Activated naive CD4-positive, alpha-beta T cell (primary cell): ENCODE results near the gene KIF22.
"Not testable (repeated sequence)": the region's sequence is repeated elsewhere in the genome, so short reads cannot be mapped to it uniquely, and the experiment has no call there.

Experiments used
- DNase-seq, 4 experiments: peaks; one replicate each; lab custom pipeline; 2025; lab: John Stamatoyannopoulos, UW

Gene KIF22

DNA sequence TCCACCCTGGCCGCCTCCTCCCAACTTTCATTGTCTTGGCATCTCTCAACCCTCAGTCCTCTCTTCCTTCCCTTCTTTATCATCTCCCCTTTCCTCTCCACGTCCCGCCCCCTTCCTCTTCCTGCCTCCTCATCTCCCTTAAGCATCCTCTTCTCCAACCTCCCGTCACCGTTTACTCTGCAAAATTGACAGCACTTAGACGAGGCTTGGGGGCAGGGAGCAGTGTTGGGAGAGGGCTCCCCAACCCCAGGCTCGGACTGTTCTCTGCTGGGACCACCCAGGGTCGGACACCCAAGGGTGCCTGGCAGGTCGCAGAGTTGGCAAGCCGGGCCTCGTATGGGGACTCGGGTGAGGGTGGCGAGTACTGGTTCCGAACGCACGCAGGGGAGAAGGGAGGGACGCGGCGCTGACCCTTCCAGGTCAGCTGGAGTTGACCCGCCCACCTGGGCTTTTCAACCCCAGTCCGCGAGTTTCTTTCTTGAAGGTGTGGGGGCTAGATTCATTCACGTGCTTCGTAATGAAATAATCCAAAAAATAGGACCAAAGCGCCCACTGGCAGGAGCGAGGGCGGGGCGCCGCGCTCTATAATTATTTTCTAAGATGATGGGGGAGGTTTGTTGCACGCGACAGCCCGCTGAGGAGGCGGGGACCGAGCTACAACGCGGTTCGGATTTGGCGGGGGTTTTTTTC is 24.6 kb downstream of the KIF22 start:
- DNase-seq, result peak in 3 of 4 experiments; percentile 35 to 55 (median 44)

GRCh38 chr16:29815793-29816693 is 25.5 kb downstream of the KIF22 start, which contains the start of gene PAGR1:
TSS of gene PAGR1 (plus strand) at chr16:29816152. CDS start at chr16:29816526, 374 bp downstream.
- DNase-seq, result peak; percentile 90 to 96 (median 94)

DNA sequence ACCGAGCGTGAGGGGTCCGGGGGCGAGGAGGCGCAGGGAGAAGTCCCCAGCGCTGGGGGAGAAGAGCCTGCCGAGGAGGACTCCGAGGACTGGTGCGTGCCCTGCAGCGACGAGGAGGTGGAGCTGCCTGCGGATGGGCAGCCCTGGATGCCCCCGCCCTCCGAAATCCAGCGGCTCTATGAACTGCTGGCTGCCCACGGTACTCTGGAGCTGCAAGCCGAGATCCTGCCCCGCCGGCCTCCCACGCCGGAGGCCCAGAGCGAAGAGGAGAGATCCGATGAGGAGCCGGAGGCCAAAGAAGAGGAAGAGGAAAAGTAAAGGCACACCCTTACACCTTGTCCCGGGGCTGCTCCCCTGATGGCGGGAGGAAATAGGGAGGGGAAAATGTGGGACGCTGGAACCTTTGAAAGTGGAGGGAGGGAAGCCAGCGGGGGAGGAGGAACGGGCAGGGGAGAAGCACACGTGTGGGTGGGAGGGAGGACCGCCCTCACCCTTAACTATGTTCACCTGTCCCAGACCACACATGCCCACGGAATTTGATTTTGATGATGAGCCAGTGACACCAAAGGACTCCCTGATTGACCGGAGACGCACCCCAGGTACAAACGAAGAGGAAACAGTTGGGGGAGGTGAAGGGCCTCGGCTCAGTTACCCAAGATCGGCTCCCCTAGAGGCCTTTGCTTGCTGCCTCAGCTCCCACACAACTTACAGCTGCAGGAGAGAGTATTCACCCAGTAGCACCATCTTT is 26.3 kb downstream of the KIF22 start:
- DNase-seq, result peak in 1 of 4 experiments; percentile 41

GRCh38 chr16:29818082-29818481 is 27.5 kb downstream of the KIF22 start:
- DNase-seq, result no peak

GRCh38 chr16:29819506-29819905 is 29.0 kb downstream of the KIF22 start:
- no peak for DNase-seq

DNA sequence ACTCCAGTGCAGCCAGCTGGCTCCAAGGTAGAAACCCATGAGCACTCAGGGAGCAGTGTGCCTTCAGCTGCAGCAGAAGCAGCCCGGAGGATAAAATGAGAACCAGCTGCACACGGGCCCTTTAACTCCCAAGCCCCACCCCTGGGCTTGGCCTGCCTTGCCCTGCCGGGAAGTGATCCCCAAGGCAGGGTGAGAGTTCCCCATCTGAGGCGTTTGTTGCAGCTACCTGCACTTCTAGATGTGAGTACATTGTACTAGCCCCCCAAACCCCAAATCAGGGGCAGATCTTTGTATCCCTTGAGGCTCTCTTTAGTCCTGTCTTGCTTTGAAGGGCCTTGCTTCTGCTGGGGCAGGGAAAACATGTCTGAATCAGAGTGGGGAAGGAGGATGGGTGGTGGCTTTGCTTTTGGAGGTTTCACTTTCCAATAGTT is 29.7 kb downstream of the KIF22 start, which contains the start of gene MVP:
Gene MVP (plus strand): TSS at position 192 of the 431 bp plus-strand sequence. CDS start 10,088 bp downstream, outside the sequence.
- DNase-seq, result peak in 2 of 4 experiments; percentile 25 to 33

- DNase-seq, result peak in 2 of 4 experiments; percentile 10 to 13
These were observed 30.4 kb downstream of the KIF22 start for GRCh38 chr16:29820730-29821642.

DNA sequence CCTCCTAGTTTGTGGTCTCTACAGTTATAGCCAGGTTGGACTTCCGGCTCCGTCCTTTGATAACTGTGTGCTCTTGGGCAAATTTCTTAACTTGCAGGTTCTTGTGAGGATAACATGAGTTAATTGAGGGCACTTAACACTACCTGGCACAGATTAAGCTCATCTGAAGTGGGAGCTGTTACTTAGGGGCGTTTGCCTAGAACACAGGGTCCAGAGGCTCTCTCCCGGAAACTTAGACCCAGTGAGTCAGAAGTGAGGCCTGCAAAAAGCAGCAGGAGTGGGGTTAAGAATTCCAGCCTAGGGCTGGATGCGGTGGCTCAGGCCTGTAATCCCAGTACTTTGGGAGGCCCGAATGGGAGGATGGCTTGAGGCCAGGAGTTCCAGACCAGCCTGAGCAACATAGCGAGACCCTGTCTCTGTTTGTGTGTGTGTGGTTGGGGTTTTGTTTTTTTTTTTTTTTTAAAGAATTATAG is 31.1 kb downstream of the KIF22 start:
- DNase-seq, result no peak

DNA sequence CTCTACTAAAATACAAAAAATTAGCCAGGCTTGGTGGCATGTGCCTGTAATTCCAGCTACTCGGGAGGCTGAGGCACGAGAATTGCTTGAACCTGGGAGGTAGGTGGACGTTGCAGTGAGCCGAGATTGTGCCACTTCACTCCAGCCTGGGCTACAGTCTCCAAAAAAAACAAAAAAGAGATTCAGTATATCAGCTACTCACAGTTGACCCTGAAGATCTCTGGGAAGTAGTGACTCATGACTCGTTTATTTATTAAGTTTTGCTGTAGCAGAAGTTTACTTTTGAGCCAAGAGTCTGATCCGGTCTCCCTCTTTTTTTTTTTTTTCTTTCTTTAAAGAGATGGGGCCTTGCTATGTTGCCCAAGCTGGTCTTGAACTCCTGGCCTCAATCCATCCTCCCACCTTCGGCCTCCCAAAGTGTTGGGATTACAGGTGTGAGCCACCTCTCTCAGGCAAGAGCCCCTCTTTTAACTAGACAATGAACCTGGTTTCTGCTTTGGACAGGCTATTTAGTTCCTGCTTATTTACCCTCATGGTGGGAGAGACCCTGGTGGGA is 34.1 kb downstream of the KIF22 start:
- no peak for DNase-seq

- DNase-seq, result no peak
These were observed 34.8 kb downstream of the KIF22 start for GRCh38 chr16:29825145-29826044.

GRCh38 chr16:29826342-29826695 is 35.8 kb downstream of the KIF22 start:
- DNase-seq, result no peak

DNA sequence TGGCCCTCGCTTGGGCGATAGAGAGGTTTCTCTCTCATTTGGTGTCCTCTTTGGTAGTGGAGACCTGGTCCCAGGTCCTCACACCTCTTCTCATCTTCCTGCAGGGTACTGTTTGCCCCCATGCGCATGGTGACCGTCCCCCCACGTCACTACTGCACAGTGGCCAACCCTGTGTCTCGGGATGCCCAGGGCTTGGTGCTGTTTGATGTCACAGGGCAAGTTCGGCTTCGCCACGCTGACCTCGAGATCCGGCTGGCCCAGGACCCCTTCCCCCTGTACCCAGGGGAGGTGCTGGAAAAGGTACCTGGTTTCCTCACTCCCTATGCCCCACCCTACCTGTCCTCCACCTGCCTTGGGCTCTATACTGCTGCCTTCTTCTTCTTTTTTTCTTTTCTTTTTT is 40.2 kb downstream of the KIF22 start:
- no peak for DNase-seq

DNA sequence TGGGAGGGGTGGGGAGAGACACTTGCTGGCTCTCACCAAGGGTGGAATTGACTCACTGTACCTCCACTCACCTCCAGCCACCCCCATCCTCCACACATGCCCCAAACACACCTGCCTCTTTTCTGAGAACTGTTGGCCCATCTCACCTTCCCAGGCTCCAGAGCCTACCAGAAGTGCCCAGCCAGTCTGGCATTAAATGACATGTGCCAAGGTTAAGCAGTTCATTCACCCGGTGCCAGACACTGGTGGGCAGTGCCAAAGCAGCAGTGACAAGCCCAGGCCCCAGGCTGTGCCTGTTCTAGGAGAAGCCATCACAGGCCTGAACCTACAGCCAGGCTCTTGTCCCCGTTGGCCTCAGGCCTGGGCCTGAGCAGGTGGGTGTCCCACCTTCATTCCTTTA is 40.9 kb downstream of the KIF22 start:
- DNase-seq, result no peak

DNA sequence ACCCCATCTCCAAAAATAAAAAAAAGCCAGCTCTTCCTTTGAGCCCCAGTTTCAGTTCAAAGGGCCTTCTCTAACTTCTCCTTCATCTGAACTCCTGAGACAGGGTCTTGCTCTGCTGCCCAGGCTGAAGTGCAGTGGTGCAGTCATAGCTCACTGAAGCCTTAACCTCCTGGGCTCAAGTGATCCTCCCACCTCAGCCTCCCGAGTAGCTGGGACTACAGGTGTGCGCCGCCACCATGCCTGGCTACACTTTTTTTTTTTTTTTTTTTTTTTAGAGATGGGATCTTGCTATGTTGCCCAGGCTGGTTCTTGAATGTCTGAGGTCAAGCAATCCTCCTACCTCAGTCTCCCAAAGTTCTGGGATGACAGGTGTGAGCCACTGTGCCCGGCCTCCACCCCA is 42.7 kb downstream of the KIF22 start:
- DNase-seq, result not testable (repeated sequence)

DNA sequence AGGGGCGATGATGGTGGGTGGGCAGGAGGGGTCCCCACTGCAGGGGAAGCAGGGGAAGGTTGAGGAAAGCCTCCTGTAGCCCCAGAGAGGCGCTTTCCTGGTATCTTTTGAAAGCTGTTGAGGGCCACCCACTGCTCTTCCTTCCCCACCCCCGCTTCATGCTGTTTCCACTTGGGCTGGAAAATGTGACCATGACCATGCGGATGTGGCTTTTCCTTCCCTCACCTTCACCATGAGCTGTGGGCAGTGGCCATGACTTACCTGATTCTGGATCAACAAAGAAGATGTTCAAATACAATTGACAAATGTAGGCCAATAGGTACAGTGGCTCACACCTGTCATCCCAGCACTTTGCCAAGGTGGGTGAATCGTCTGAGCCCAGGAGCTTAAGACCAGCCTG is 43.5 kb downstream of the KIF22 start:
- no peak for DNase-seq

GRCh38 chr16:29835926-29836325 is 45.4 kb downstream of the KIF22 start:
- no peak for DNase-seq

DNA sequence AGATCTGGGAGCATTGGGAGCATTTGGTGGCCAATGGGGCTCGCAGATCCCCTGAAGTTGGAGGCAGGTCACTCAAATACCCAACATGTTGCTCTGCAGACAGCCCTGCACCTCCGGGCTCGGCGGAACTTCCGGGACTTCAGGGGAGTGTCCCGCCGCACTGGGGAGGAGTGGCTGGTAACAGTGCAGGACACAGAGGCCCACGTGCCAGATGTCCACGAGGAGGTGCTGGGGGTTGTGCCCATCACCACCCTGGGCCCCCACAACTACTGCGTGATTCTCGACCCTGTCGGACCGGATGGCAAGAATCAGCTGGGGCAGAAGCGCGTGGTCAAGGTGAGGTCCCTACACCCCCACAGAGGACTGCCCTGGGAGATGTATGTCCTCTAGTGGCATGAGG is 46.1 kb downstream of the KIF22 start:
- no peak for DNase-seq

DNA sequence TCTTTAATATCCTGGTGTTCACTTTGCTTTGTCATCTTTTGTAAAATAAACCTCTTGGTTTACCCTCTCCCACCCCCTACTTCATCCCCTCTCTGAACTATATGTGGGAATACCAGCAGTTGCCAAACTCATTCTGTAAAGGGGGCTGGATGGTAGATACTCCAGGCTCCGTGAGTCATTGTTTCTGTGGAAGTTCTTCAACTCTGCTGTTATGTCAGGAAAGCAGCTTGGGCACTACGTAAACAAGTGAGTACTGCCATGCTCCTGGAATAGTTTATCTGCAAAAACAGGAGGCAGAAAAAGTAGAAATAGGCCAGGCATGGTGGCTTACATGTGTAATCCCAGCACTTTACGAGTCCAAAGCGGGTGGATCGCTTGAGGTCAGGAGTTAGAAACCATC is 47.3 kb downstream of the KIF22 start:
- DNase-seq, result no peak

- DNase-seq, result no peak
These were observed 49.3 kb downstream of the KIF22 start for GRCh38 chr16:29839822-29840221.

DNA sequence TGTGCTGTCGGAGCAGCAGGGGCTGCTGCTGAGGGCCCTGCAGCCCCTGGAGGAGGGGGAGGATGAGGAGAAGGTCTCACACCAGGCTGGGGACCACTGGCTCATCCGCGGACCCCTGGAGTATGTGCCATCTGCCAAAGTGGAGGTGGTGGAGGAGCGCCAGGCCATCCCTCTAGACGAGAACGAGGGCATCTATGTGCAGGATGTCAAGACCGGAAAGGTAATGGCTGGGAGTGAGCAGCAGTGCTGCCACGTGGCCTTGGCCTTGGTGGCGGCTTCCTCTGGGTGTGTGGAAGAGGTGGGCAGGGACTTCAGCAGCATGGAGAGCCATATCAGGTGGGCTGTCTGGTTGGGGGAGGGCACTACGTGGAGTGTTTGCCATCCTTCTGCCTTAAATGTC is 49.7 kb downstream of the KIF22 start:
- DNase-seq, result no peak
